Measurements from ENCODE around the gene RASAL2.
"Not testable (repeated sequence)": the region's sequence is repeated elsewhere in the genome, so short reads cannot be mapped to it uniquely, and the experiment has no call there.

The RASAL2 gene

GRCh38 chr1:178168536-178168935, 74.6 kb downstream of the RASAL2 start:
- DNase-seq, result peak; percentile 4

DNA sequence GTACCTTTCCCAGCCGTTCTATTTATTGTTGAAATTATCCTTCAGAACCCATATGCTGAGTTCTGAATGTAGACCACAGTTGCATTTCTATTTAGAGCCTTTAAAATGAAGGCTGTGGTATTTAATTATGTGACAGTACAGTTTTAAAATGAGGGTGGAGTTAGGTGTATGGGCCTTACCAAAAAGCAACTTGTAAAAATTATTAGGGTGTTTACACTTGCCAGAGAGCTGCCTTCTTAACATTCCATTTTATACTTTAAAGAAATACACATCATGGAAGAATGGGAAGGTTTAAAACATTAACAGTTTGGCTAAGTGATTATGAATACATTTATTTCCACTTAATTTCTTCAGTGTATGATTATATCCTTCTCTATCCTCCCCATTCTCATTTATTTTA, 75.7 kb downstream of the RASAL2 start:
- no peak for DNase-seq

DNA sequence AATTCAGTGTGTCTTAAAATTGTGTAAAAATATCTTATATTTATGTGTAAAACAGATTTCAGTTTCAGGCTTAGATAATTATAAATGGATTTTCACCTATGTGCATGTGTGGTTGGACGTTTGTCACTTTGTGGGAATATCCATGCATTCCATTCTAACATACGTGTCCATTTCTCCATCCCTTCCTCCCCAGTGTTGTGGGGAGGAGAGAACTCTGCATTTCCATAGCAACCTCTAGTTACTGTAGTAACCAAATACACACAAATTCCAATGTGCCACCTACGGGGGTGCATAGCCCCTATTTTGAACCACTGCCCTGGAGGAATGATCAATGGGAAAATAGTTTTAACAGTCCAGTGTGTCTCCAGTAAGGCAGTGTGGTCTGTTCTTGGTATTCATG, 79.0 kb downstream of the RASAL2 start:
- peak; percentile 5 for DNase-seq

GRCh38 chr1:178174539-178174938, 80.6 kb downstream of the RASAL2 start:
- no peak for DNase-seq

DNA sequence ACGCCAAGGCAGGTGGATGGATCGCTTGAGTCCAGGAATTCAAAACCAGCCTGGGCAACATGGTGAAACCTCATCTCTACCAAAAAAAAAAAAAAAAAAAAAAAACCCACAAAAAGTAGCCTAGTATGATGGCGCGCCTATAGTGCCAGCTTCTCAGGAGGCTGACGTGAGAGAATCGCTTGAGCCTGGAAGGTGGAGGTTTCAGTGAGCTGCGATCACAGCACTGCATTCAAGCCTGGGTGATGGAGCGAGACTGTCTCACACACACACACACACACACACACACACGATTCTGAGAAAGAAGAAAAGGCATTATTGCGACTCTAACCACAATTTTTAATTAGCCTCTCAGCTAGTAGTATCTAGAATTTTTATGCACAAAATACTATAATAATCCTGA, 86.5 kb downstream of the RASAL2 start:
- DNase-seq, result no peak

DNA sequence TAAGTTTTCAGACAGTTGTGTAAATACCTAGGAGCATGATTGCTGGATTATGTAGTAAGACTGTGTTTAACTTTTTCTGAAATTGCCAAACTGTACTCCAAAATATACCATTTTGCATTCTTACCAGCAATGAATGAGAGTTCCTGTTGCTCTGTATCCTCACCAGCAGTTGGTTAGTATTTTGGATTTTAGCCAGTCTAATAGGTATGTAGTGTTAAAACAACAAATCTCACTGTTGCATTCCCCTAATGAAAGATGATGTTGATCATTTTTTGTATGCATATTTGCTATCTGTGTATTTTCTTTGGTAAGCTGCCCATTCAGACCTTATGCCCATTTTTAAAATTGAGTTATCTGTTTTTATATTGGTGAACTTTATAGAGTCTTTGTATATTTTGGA, 89.9 kb downstream of the RASAL2 start:
- DNase-seq, result no peak

DNA sequence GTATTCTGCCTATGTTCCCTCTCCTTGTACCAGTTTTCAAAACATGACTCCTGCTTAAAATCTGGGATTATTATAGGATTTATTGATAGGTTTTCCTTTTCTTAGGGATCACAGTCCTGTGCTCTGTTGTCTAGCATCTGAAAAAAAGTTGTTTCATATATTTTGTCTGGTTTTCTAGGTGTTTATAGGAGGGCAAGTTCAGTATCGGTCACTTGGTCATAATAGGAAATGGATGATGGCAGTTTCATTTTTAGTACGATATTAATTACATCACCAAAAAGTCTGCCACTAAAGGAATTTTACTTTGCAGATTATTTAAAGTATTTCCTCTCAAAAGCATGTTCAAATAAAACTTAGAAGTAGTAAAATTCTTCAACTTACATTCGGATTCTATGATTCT, 94.4 kb downstream of the RASAL2 start:
- DNase-seq, result no peak

DNA sequence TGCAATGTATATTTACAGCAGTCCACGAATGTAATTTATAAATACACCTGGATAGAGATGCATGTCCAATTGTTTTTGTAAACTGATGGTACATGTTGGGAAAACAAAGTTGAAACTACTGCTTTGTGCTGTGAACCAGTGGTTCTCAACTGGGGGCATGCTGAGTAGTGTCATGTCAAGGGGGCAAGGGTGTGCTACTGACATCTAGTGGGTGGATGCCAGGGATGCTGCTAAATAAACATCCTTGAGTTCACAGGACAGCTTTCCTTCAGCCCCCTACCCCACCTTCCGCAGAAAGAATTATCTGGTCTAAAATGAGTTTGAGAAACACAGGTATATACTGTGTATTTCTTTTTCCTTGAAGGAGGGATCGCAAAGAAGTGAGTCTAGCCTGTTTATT, 95.9 kb downstream of the RASAL2 start:
- no peak for DNase-seq

DNA sequence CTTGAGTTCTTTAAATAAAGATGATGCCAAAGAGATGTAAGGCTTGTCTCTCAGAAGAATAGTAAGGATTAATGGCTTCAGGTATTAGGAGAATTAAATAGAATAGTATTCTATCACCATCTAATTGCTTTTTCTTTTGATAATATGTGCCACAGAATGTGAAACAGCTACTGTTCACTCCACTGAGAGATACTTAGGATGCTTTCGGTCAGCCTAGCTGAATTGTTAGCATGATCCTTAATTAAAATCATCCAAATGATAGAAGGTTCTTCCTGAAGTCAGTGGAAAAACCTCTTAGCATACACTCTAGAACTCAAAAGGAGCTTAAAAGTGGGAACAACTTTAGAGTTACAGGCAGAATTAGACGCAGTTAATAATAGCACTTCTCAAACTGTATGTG, 97.0 kb downstream of the RASAL2 start:
- no peak for DNase-seq

DNA sequence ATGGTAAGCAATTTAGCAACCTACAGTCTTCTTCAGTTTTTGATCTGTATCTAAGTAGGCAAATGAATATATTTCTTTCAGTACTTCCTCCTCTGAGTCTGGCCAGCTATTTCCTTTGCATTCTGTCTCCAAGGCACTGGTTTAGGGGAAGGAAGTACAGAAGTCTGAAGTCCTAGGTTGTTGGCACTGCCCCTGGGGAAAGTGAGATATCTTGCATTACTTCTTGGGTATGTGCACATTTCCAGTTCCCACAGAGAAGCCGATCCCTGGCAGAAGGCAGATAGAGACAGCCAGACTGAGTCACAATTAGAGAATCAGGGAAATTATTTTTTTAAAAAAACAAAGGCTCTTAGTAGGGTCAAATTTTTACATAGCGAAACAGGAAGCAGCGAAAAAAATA, 98.8 kb downstream of the RASAL2 start:
- peak; percentile 44 for DNase-seq

DNA sequence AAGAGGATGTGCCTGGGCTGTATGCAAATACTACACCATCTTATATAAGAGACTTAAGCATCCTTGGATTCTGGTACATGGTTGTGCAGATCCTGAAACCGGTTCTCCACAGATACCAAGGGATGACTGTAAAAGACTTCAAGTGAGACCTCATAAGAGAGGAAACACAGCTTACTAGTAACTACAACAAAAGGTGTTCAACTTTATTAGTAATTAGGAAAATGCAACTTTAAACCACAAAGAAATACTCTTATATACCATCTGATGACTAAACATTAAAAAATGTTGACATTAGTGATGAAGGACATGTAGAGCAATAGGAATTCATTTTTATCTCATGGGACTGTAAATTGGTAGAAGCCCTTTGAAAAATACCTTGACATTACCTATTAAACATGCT, 102.7 kb downstream of the RASAL2 start:
- no peak for DNase-seq

DNA sequence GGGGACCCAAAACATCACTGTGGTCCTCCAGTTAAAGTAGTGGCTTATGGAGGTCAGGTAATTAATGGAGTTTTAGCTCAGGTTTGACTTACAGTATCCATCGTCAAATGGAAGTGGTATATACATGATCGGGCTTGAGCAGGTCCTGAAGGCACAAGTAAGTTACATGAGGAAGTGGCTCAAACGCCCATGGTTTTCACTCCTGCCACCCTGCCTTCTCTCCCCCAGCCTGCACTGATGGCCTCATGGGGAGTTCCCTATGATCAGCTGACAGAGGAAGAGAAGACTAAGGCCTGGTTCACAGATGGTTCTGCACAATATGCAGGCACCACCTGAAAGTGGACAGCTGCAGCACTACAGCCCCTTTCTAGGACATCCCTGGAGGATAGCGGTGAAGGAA, 108.2 kb downstream of the RASAL2 start:
- DNase-seq, result not testable (repeated sequence)

DNA sequence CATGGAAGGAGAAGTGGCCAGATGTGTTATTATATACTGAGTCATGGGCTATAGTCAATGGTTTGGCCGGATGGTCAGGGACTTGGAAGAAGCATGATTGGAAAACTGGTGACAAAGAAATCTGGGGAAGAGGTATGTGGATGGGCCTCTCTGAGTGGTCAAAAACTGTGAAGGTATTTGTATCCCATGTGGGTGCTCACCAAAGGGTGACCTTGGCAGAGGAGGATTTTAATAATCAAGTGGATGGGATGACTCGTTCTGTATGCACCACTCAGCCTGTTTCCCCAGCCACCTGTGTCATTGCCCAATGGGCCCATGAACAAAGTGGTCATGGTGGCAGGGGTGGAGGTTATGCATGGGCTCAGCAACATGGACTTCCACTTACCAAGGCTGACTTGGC, 108.6 kb downstream of the RASAL2 start:
- not testable (repeated sequence) for DNase-seq

DNA sequence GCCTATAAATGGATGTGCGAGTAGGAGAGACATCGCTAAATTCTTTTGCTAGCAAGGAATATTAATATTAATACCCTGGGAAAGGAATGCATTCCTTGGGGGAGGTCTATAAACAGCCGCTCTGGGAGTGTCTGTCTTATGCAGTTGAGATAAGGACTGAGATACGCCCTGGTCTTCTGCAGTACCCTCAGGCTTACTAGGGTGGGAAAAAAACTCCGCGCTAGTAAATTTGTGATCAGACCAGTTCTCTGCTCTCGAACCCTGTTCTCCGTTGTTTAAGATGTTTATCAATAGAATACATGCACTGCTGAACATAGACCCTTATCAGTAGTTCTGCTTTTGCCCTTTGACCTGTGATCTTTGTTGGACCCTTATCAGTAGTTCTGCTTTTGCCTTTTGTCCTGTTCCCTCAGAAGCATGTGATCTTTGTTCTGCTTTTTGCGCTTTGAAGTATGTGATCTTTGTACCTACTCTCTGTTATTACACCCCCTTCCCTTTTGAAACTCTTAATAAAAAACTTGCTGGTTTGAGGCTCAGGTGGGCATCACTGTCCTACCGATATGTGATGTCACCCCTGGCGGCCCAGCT, 114.5 kb downstream of the RASAL2 start:
- not testable (repeated sequence) for DNase-seq

- DNase-seq, result no peak
Observed at GRCh38 chr1:178209935-178210334, 116.0 kb downstream of the RASAL2 start.

GRCh38 chr1:178218550-178218949, 124.6 kb downstream of the RASAL2 start:
- DNase-seq, result no peak

DNA sequence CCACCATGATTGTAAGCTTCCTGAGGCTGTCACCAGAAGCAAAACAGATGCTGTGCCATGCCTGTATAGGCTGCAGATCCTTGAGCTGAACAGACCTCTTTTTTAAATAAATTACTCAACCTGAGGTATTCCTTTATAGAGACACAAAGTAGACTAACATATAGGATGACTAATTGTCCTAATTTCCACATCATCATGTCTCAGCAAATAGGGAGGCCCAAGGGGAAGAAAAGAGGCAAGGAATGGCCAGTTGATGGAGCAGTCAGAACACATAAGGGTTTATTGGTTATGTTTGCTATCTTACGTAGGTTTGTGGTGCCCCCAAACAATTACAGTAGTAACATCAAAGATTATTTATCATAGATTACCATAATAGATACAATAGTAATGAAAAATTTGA, 126.2 kb downstream of the RASAL2 start:
- no peak for DNase-seq

GRCh38 chr1:178223289-178223688, 129.4 kb downstream of the RASAL2 start:
- no peak for DNase-seq

DNA sequence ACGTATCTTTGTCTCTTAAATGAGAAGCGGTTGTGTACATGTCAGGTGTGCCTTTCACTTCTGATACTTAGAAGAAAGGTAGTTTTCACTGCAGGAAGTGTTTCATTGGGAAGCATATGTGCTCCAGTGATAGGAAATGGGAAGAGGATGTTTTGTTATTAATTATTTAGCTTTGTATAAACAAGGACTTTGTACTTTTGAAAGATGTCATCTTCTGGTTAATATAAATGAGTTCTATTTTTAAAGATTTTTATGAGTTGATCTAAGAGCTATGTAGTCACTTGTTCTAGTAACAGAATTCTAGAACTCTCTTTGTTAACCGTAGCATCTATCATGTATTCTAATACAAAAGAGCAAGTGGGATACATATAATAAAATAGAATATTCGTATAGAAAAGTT, 130.5 kb downstream of the RASAL2 start:
- DNase-seq, result no peak

DNA sequence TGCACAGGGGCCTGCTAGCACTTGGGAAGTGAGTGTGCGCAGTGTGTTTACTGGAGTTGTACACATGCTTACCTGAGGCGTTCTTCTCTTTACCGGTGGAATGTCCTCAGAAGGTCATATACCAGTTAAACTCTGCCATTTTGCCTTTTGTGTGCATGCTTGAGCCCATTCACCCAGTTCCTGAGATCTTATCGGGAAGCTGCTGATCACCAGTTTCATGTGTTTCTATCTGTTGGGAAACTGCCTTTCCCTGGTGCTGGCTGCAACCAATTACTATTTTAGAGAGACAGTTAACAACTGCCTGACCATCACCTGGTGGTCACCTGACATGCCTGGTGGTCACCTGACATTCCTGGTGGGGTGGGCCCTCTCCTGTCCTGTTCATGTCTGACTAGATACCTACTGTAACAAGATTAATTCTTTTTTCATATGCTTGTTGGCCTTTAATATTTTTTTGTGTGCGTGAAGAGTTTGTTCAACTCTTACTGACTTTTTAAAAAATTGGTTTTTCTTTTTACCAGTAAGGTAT, 137.0 kb downstream of the RASAL2 start:
- no peak for DNase-seq

DNA sequence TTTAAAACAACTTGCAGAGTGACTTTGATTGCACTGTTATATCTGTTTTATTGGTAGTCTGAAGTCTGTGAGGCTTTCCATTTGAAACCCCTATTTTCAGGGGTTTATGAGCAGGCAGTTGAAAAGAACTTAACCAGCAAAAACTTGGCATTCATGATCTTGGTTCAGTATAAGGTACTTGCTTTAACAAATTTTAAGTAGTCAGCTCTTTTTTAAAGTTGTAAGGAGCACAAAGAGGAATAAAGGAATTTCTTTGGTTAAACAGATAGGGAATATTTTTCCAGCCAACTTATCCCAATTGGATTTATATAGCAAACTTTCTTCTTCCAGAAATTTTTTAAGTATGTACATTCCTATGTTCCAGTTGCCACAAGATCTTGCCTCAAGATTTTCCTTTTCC, 138.2 kb downstream of the RASAL2 start:
- no peak for DNase-seq

DNA sequence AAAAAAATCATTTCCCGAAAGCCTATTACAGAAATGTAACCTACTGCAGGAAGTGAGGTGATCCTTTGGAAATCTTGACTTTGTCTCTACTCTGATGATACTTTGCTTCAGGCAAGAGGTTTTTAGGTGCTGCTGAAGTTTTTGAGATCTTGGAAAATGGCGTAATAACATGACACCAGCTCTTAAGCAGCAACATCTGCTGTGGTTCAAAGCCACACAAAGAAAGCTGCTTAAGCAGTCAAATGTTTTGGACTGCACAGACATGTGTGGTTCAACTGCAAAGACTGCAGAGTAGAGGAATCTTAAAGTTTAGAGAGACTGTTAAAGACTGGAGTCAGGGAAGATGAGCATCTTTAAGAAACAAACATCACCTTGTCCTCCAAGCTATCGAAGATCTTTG, 139.0 kb downstream of the RASAL2 start:
- no peak for DNase-seq

GRCh38 chr1:178237121-178237520, 143.2 kb downstream of the RASAL2 start:
- DNase-seq, result no peak

- peak; percentile 83 for DNase-seq
Observed at GRCh38 chr1:178238722-178239510, 145.0 kb downstream of the RASAL2 start.

GRCh38 chr1:178241057-178241456, 147.2 kb downstream of the RASAL2 start:
- peak; percentile 23 for DNase-seq

All from amniotic stem cell (primary cell).